ENCODE data around the gene NMNAT3. TPM values are rescaled to one million over a fixed set of nuclear protein-coding genes. Genes with fewer than 3 reads are reported as not detected.

Gene NMNAT3
- polyA plus RNA-seq, 1 donor (not counting 4 experiments of a cell fraction or from before 2014, with no cell fraction given), result 1.6 TPM

GRCh38 chr3:139670196-139670595 lies 7.6 kb downstream of the NMNAT3 start:
- TF ChIP-seq CTCF (optimal IDR thresholded peaks at IDR 0.05 in 1 of 3, IDR thresholded peaks at IDR 0.05 in 1 of 3, conservative IDR thresholded peaks at IDR 0.05 in 1 of 3; ENCODE audit: extremely low read depth in 1 of 3, insufficient read depth in 2 of 3, low read length in 3 of 3) (no peak), EZH2 (IDR thresholded peaks at IDR 0.05; ENCODE audit: low read length) (no peak)
- Histone ChIP-seq H4K20me1 (ENCODE audit: control insufficient read depth, extremely low read depth, insufficient read depth, low read length) (no peaks in the 10 kb centered on the region), H3K9me1 (ENCODE audit: control insufficient read depth, extremely low read depth, insufficient read depth, low read length) (no peaks in the 10 kb centered on the region), H3K4me3 (ENCODE audit: control insufficient read depth in 2 of 3, extremely low read depth in 1 of 3, insufficient read depth in 2 of 3, low read depth in 1 of 3, low read length in 3 of 3) (no peak overlapping the region), H2AFZ (ENCODE audit: control insufficient read depth, low read length) (no peak overlapping the region), H3K27ac (ENCODE audit: control insufficient read depth, insufficient read depth, low read length) (no peak overlapping the region), H3K9ac (ENCODE audit: control insufficient read depth, extremely low read depth, insufficient read depth, low read length) (no peak overlapping the region), H3K4me2 (ENCODE audit: control insufficient read depth, extremely low read depth, insufficient read depth, low read depth, low read length) (no peak overlapping the region), H3K27me3 (ENCODE audit: control insufficient read depth, extremely low read depth, insufficient read depth, low read length) (no peaks in the 10 kb centered on the region), H3K4me1 (ENCODE audit: control insufficient read depth, extremely low read depth, insufficient read depth, low read length) (peaks cover 7% of the 10 kb centered on the region), H3K9me3 (ENCODE audit: control insufficient read depth, low read depth, low read length) (no peaks in the 10 kb centered on the region), H3K36me3 (ENCODE audit: control insufficient read depth in 2 of 2, extremely low read depth in 1 of 2, insufficient read depth in 2 of 2, low read length in 2 of 2) (no peaks in the 10 kb centered on the region), H3K79me2 (ENCODE audit: control insufficient read depth, insufficient read depth, low read length) (no peaks in the 10 kb centered on the region)
- no peak for FAIRE-seq
- no peak for DNase-seq (ENCODE audit: low read depth, low spot score)
- dilution Hi-C loops (cut with MboI; ENCODE audit: extremely low pct_ligation_motif_present, low sequenced_read_pairs), result no loop called here

DNA sequence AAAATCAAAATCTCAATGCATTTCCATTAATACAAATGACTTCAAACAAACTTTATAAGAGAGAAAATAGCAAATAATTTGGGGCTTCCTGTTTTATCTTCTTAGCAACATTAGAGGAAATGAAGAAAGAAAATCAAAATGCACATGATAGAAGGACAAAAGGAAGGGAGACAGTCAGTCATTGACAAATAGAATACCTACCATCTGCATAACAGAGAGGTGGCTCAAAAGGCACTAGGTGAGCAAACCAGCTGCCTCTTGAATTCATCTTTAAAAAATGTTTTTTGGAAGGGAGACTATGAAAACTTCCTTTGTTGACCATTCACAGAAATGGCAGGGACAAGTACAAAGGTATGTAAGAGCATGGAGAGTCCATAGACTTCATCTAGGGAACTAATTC lies 9.4 kb downstream of the NMNAT3 start:
- no peak overlapping the region for H2AFZ ChIP-seq (ENCODE audit: control insufficient read depth, low read length)
- no peaks in the 10 kb centered on the region for H3K27me3 ChIP-seq (ENCODE audit: control insufficient read depth, extremely low read depth, insufficient read depth, low read length)
- no peak overlapping the region for H3K4me3 ChIP-seq (ENCODE audit: control insufficient read depth in 2 of 3, extremely low read depth in 1 of 3, insufficient read depth in 2 of 3, low read depth in 1 of 3, low read length in 3 of 3)
- no peak overlapping the region for H3K27ac ChIP-seq (ENCODE audit: control insufficient read depth, insufficient read depth, low read length)
- H3K79me2 ChIP-seq (ENCODE audit: control insufficient read depth, insufficient read depth, low read length), result no peaks in the 10 kb centered on the region
- H3K4me1 ChIP-seq (ENCODE audit: control insufficient read depth, extremely low read depth, insufficient read depth, low read length), result no peaks in the 10 kb centered on the region
- no peak overlapping the region for H3K4me2 ChIP-seq (ENCODE audit: control insufficient read depth, extremely low read depth, insufficient read depth, low read depth, low read length)
- dilution Hi-C loops (cut with MboI; ENCODE audit: extremely low pct_ligation_motif_present, low sequenced_read_pairs), result no loop called here
- H3K36me3 ChIP-seq (ENCODE audit: control insufficient read depth in 2 of 2, extremely low read depth in 1 of 2, insufficient read depth in 2 of 2, low read length in 2 of 2), result no peaks in the 10 kb centered on the region
- H3K9ac ChIP-seq (ENCODE audit: control insufficient read depth, extremely low read depth, insufficient read depth, low read length), result no peak overlapping the region
- H3K9me1 ChIP-seq (ENCODE audit: control insufficient read depth, extremely low read depth, insufficient read depth, low read length), result no peaks in the 10 kb centered on the region
- DNase-seq (ENCODE audit: low read depth, low spot score) (no peak), FAIRE-seq (no peak)
- TF ChIP-seq EZH2 (IDR thresholded peaks at IDR 0.05; ENCODE audit: low read length) (no peak), CTCF (optimal IDR thresholded peaks at IDR 0.05 in 1 of 3, IDR thresholded peaks at IDR 0.05 in 1 of 3, conservative IDR thresholded peaks at IDR 0.05 in 1 of 3; ENCODE audit: extremely low read depth in 1 of 3, insufficient read depth in 2 of 3, low read length in 3 of 3) (no peak)
- H4K20me1 ChIP-seq (ENCODE audit: control insufficient read depth, extremely low read depth, insufficient read depth, low read length), result no peaks in the 10 kb centered on the region
- no peaks in the 10 kb centered on the region for H3K9me3 ChIP-seq (ENCODE audit: control insufficient read depth, low read depth, low read length)

Measured in keratinocyte (primary cell).